NAMALWA (cell line): Measurements from ENCODE around the gene MRTFA.
"Not testable (repeated sequence)": the region's sequence is repeated elsewhere in the genome, so short reads cannot be mapped to it uniquely, and the experiment has no call there.

Experiments used
- DNase-seq: peaks from one replicate; pipeline ENCODE4 v3.0.0-alpha.2; 2015; ENCODE audit warnings: low spot score

MRTFA gene

DNA sequence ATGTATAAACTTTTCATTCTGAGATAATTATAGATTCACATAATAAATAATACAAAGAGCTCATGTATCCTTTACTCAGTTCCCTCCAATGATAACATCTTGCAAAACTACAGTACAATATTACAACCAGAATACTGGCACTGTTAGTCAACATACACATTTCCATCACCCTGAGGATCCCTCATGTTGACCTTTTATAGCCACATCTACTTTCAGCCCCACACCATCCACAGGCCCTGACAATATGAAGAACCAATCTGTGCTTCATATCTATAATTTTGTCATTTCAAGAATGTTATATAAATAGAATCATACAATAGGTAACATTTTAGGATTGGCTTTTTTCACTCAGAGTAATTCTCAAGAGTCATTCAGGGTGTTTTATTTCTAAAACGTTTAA is 115.5 kb downstream of the MRTFA start:
- DNase-seq, result no peak

DNA sequence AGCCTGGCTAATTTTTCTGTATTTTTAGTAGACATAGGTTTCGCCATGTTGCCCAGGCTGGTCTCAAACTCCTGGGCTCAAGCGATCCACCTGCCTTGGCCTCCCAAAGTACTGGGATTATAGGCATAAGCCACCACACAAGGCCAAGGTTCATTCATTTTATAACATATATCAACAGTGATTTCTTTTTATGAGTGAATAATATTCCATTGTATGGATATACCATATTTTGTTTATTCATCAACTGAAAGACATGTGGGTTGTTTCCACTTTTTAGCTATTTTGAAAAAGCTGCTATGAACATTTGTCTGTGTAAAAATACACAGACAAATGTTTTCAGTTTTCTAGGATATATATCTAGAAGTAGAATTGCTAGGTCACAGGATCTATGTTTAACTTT is 116.0 kb downstream of the MRTFA start:
- DNase-seq, result no peak

DNA sequence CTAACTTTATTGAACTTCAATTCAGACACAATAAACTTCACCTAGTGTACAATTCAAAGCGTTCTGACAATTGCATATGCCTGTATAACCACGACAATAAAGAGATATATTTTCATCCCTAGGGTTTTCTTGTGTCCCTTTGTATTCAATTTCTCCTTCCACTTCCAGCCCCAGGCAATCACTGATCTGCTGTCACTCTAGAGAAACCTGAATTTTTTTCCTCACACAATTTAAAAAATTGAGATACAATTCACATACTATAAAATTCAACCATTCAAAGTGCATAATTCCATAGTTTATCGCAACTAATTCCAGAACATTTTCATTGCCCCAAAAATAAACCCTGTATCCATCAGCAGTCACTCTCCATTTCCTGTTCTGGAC is 116.6 kb downstream of the MRTFA start:
- DNase-seq, result no peak

DNA sequence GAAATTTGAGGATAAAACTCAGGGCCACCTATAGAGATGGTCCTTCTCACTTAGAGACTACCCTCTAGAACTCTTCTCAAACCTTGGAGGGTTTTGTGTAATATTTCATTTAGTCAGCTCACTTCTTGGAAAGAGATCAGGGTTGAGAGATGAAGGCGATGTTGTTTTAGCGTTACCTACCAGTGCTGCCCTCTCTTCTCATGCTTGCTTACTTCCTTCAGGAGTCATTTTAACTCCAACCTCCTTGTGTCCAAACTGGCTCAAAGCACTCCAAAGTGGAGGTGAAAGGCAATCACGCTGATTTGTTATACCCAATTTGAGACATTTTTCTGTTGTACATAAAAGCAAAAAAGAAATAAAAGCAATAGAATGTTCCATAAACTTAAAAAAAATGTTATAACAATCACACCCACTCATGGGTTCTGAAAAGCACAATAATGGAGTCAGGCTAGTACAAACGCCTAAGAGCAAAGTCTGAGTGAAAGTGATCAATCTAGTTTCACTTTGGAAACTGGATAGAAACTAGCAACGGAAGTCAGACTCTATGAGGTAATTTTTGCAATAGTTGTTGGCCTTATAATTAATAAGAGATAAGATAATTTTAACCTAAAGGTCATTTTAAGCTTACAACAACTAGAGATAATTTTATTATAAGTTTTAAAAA is 117.1 kb downstream of the MRTFA start:
- no peak for DNase-seq

DNA sequence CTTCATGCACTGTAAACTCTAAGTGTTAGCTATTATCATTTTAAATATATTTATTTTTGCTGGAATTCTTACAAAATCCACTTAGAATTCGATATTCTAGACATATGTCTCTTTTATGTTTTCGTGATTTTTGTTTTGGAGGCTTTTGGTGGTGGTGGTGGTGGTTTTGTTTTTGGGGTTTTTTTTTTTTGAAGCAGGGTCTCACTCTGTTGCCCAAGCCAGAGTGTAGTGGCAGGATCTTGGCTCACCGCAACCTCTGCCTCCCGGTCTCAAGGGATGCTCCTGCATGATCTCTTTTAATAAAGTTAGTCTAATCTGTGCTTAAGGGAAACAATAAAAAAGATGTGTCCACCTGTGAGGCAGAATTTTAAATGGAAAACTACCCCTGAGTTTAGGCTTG is 117.7 kb downstream of the MRTFA start:
- no peak for DNase-seq

DNA sequence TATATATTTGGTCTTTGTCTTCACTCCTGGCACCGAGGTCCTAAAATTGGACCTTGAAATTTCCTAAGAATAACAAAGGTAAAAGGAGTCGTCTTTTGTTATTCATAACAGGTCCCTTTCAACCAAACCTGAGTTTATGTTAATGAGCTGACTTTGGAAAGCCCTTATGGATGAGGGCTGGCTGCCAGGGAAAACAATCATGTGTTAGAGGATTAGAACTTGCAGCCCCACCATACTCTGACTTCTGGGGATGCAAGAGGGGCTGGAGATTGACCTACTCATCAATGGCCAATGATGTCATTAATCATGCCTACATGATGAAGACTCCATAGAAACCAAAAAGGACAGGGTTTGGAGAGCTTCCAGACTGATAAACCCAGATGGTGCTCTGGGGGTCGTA is 118.9 kb downstream of the MRTFA start:
- DNase-seq, result no peak

DNA sequence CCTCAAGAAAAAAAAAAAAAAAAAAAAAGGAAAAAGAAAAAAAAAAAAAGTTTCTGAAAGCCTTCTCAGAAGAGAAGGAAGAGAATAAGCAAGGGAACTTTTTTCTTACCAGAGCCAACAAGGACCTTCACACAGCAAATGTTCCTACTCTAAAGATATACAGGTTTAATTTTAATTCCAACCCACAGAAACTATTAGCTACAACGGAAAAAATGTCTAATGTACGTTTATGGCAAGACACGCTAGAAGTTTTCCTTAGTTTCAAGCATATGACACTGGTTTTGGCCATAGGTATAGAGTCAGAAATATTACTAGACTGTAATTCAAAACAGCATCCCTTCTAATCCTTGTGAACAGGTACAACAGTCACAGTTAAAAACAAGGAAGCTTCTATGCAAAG is 120.1 kb downstream of the MRTFA start:
- DNase-seq, result no peak

DNA sequence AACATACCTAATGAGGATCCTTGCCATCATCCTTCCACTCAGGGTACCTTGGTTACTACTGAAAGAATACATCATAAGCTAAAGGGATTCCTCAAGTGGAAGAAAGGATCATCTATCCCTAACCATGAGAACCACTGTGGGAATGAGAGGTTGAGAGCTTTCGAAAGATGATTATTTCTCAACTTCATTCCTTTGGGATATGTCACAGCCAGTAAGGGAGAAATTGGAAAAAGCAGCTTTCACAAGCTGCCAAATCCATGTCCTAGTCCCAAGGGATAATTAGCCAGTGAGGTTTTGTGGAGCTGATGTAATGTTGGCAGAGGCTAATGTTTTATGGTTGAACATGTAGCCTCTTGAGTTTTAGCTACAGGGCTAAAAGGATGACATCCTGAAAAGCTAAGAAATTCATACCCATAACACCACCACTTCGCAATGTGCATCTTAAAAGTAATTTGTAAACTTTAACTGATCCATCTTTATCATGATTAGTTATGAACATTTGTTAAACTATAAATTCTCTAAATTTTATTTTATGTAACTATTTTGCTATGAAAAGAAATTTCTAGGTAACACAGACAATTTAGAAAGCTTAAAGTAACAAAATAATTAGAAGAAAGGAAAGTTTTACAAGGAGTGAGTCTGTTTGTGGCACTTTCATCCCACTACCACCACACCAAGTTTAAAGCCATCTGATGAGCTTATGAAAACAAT is 123.9 kb downstream of the MRTFA start:
- DNase-seq, result no peak

DNA sequence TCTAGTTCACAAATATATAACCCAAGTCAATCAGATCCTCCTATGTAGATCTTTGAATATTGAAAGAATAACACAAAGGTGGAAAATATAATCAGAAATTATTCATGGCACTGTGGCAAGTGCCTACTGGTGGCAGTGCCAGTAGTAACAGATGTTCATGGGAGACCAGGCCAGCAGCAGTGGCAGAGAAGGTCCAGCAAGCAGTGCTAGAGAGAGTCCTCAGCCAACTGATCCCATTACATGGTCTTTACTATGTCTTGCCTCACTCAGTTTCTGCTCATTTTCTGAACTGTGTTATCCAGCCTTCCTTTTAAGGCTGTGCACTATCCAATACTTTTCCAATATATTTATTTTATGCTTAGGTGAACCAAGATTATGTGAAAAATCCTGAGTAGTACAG is 124.9 kb downstream of the MRTFA start:
- no peak for DNase-seq

DNA sequence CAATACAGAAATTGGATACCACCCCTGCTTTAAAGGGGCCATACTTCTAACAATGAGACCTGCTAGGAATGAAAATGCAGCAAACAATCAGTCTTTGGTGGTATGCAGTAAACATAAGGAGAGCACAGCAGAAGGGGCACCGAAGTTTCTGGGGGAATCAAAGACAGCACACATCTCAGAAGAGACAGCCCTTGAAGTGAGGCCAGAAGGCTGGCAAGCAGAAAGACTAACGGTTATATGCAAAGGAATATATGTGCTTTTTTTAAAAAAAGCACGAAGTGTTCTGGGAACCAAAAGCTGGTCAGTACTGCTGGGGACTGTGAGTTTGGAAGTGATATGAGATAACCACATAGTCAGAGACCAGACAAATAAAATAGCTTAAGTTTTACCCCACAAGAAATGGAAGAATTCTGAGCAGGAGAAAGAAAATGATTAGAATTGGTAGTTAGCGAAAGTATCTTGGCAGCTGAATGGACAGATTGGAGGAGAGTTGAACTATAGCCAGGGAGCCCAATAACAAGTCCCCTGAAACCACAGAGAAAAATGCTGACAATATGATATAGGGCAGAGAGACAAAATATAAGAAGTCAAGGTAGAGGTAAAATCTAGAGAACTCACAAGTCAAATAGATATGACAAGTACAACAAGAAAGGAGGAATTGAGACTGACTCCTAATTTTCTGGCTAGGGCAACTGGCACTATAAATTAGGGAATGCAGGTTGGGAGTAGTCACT is 125.7 kb downstream of the MRTFA start:
- DNase-seq, result no peak

DNA sequence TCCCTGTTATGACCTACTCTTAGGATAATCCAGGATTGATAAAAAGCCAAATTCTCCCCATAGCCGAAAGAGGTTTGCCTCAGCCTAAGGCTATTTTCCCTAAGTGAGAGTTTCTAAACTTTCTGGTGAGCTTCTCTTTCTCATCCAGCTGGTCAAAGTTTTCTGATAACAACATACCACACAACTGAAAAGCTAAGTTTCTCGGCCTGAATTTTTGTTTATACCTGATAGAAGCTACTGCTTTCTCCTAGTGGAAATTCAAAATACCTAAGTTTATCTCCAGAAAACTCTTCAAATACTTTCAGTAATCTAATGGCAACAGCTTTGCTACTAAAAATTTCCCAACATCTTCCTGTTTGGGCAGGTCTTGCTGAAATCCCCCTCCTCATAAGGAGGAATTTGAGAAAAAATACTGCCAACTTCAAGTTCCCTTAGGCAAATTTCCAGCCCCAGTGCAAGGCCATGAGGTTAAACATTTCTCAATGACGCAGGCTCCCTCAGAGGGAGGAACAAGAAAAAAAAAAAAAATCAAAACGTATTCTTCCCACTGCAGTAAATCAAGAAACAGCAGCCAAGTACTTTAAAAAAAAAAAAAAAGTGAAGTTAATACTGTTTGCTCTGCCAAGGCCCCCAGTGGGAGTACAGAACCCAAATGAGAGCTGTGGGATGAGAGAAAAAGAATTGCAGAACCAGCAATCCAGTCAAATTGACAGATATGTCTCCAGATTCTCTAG is 127.0 kb downstream of the MRTFA start:
- no peak for DNase-seq

DNA sequence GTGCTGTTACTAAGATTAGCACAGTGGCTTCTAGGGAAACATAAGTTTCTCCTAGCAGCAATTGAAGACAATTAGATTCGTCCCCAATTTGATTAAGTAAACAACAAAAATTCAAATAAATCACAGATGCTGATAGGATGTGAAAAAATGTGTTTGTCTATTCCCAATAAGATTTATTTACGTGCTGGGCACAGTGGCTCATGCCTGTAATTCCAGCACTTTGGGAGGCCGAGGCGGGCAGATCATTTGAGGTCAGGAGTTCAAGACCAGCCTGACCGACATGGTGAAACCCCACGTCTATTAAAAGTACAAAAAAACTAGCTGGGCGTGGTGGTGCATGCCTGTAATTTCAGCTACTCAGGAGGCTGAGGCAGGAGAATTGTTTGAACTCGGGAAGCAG is 128.5 kb downstream of the MRTFA start:
- DNase-seq, result not testable (repeated sequence)

DNA sequence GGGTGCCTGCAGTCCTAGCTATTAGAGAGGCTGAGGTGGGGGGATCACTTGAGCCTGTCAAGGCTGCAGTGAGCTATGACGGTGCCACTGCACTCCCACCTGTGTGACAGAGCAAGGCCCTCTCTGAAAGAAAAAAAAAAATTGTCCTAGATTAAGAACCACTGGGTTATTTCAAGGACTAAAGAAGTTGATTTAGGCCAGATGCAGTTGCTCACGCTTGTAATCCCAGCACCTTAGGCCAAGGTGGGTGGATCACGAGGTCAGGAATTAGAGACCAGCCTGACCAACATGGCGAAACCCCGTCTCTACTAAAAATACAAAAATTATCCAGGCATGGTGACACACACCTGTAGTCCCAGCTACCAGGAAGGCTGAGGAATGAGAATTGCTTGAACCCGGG is 129.0 kb downstream of the MRTFA start:
- no peak for DNase-seq

DNA sequence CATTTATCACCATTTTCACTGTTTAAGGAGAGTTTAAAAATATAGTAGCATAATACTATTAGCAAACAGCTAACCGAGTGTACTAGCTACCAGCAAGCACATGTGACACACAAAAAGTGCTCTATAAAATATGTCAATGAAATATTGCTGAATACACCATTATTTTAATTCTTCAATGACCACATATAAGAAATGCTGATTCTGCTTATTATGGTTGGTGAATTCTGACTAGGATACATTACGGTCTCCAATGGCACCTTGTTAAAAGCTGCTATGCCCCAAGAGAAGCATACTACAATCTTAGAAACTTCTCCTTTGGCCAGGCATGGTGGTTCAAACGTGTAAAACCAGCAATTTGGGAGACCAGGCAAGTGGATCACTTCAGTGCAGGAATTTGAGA is 129.8 kb downstream of the MRTFA start:
- DNase-seq, result no peak

DNA sequence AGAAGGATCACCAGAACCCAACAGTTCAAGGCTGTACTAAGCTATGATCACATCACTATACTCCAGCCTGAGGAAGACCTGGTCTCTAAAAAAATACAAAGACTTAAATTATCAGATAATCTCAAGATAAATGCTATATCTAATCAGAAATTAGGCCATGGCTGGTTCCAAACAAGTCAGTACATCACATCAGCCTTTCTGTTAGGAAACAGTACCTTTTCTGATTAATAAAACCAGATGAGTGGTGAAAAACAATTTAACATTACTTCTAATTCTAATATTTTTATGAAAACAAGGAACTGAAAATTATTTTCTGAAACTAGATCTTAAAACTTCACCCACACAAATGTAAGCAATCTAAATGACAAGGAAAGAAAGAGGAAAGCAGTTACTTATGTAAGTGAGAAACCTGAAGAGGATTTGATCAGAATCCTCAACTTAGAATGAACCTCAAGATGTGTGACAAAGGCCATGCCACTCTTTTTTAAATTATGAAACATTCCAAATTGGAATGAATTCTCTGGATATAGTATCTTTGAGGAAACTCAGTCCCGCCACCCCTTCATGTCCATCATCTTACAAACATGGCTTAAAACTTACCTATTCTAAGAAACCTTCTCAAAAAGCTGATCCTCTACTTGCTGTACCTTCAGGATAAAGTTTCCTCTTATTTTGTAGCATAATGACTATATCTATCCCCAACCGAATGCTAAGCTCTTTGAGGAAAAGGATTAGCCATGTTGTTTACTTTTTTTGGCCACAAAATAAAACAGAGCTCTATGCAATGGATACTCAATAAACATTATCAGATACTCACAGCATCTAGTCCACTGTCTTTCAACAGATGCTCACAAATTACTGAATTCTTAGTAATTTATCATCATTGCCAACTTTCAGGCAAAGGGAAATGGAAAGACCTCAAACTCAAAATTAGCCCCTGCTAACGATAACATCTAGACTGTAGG is 132.0 kb downstream of the MRTFA start:
- DNase-seq, result no peak

DNA sequence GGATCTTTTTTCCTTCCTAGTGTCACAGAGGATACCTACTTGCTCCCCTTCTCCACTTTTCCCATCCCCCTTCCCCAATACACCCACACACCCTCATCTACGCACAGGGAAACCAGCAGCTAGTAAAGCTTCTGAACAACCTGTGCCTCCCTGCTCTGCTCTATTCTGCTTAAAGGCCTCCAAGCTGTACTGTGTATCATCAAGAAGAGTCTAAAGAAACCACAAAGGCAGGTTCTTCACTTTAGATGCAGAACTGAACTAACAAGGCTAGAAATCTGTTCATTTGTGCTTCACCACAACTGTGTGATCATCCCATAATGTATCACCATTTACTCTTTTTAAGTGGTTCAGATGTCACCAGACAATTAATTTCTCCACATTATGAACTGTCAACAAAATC is 133.6 kb downstream of the MRTFA start:
- DNase-seq, result no peak

DNA sequence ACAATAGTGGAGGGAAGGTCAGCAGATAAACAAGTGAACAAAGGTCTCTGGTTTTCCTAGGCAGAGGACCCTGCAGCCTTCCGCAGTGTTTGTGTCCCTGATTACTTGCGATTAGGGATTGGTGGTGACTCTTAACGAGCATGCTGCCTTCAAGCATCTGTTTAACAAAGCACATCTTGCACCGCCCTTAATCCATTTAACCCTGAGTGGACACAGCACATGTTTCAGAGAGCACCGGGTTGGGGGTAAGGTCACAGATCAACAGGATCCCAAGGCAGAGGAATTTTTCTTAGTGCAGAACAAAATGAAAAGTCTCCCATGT is 136.1 kb downstream of the MRTFA start:
- not testable (repeated sequence) for DNase-seq

DNA sequence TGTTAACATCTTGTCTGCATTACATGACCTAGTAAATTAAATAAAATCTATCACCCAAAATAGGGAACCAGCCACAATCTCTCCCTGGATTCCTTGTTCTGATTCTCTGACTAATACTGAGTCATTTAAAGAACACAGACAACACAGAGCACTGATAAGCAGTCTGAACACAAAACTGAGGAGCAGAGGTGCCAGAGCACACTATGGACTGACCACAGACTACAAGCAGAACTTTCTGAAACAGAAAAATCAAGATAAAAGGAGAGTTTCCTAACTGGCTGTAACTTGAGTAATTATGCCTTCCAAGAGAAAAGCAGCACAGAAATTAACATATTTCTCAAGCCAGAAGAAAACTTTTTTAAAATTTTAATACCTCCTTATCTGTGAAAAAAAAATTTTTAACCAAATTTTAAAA is 137.3 kb downstream of the MRTFA start:
- no peak for DNase-seq

DNA sequence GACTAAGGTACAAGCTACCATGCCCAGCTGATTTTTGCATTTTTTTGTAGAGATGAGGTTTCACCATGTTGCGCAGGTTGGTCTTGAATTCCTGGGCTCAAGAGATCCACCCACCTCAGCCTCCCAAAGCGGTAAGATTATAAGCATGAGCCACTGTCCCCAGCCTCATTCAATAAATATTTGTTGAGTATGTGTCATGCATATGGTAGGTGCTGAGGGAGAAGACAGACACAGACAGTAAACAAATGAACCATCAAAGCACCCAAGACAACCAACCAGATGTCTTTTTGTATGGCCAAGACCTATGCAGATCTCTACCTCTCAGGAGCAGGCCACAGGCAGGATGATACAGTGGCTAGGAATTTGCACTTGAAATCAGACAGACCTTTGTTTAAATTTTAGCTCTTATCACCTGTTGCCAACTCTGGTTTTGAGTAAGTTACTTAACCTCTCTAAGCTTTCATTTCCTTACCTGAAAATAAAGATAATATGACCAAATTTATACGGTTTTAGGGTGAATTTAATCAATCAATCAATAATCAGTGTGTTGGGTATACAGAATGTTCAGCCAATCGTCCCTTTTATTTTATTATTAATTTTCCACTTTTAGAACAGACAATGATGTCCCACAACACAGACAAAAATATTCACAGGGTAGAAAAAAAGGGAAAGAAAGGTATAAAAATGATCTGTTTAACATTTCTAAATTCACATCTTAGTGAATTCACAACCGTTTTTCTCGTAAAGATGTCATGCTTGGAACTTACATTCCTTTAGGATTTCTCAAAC is 137.9 kb downstream of the MRTFA start:
- no peak for DNase-seq

DNA sequence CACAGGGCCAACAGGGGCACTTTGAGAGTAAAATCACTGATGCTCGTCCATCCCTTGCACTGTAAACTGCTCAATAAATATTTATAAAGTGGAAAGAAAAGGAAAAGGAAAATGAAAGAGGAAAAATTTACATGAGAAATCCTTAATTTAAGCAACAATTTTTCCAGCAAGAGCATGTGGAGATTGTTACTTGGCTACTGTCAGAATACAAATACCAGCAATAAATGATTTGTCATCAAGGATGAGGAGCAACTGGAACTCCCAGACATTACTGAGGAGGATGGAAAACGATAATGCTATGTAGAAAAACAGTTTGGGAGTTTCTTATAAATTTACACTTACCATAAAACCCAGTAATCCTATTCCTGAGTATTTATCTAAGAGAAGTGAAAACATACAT is 143.1 kb downstream of the MRTFA start:
- no peak for DNase-seq
